HG02840 (cell line): Measurements from ENCODE around the gene MYO18A.
"Not testable (repeated sequence)": the region's sequence is repeated elsewhere in the genome, so short reads cannot be mapped to it uniquely, and the experiment has no call there.

Experiments used
- ATAC-seq: cut with Tn5 transposase; IDR thresholded peaks from one replicate; pipeline ENCODE4 v1.9.1; 2021; ENCODE audit warnings: mild to moderate bottlenecking, moderate library complexity, moderate number of reproducible peaks; ENCODE audit not compliant: unreplicated experiment, low FRiP score

The MYO18A gene

GRCh38 chr17:29149431-29150064 is 30.6 kb downstream of the MYO18A start:
- ATAC-seq: no peak

- peak; percentile 67 for ATAC-seq
These were observed 31.3 kb downstream of the MYO18A start for GRCh38 chr17:29148790-29149430.

GRCh38 chr17:29148257-29148789 is 31.9 kb downstream of the MYO18A start:
- ATAC-seq: no peak

GRCh38 chr17:29147682-29148081 is 32.5 kb downstream of the MYO18A start:
- ATAC-seq: no peak

GRCh38 chr17:29147228-29147627 is 33.0 kb downstream of the MYO18A start:
- not testable (repeated sequence) for ATAC-seq

- ATAC-seq: no peak
These were observed 33.7 kb downstream of the MYO18A start for GRCh38 chr17:29146369-29146972.

GRCh38 chr17:29145289-29146073 is 34.7 kb downstream of the MYO18A start:
- ATAC-seq: no peak

GRCh38 chr17:29143894-29144293 is 36.3 kb downstream of the MYO18A start:
- no peak for ATAC-seq

GRCh38 chr17:29141514-29141876 is 38.7 kb downstream of the MYO18A start:
- ATAC-seq: no peak

- ATAC-seq: no peak
These were observed 39.3 kb downstream of the MYO18A start for GRCh38 chr17:29140631-29141513.

GRCh38 chr17:29140051-29140621 is 40.1 kb downstream of the MYO18A start:
- peak; percentile 44 for ATAC-seq

GRCh38 chr17:29138971-29139691 is 41.1 kb downstream of the MYO18A start:
- no peak for ATAC-seq

GRCh38 chr17:29138184-29138955 is 41.8 kb downstream of the MYO18A start:
- no peak for ATAC-seq

- ATAC-seq: no peak
These were observed 43.0 kb downstream of the MYO18A start for GRCh38 chr17:29136998-29137730.

- no peak for ATAC-seq
These were observed 44.7 kb downstream of the MYO18A start for GRCh38 chr17:29135464-29135863.

- ATAC-seq: no peak
These were observed 47.0 kb downstream of the MYO18A start for GRCh38 chr17:29133121-29133713.
